ENCODE data around the gene DVL2.
"Not testable (repeated sequence)": the region's sequence is repeated elsewhere in the genome, so short reads cannot be mapped to it uniquely, and the experiment has no call there.

The DVL2 gene

GRCh38 chr17:7254511-7254910, 20.2 kb upstream of the DVL2 start:
- no peak for DNase-seq

GRCh38 chr17:7253082-7253481, 18.8 kb upstream of the DVL2 start:
- DNase-seq: no peak

- DNase-seq: peak; percentile 89 to 91
Observed at GRCh38 chr17:7252176-7253043, 18.1 kb upstream of the DVL2 start, which contains the start of gene ELP5. TSS of gene ELP5 (plus strand) at chr17:7252215. CDS start at chr17:7252551, 336 bp downstream.

- peak; percentile 97 to 99 for DNase-seq
Observed at GRCh38 chr17:7251661-7252175, 17.4 kb upstream of the DVL2 start, which contains the start of gene CTDNEP1. TSS of gene CTDNEP1 (minus strand) at chr17:7251734. CDS start at chr17:7251296, 438 bp downstream.

- DNase-seq: no peak
Observed at GRCh38 chr17:7250695-7251627, 16.6 kb upstream of the DVL2 start.

GRCh38 chr17:7249830-7250229, 15.5 kb upstream of the DVL2 start:
- DNase-seq: no peak

GRCh38 chr17:7249214-7249613, 14.9 kb upstream of the DVL2 start:
- no peak for DNase-seq

- DNase-seq: no peak
Observed at GRCh38 chr17:7248796-7249195, 14.5 kb upstream of the DVL2 start.

- DNase-seq: no peak
Observed at GRCh38 chr17:7246779-7247178, 12.5 kb upstream of the DVL2 start.

- DNase-seq: not testable (repeated sequence)
Observed at GRCh38 chr17:7243838-7244237, 9.5 kb upstream of the DVL2 start.

GRCh38 chr17:7243453-7243729, 9.1 kb upstream of the DVL2 start:
- no peak for DNase-seq

GRCh38 chr17:7242717-7243452, 8.6 kb upstream of the DVL2 start:
- peak; percentile 85 to 94 for DNase-seq

GRCh38 chr17:7241783-7242716, 7.7 kb upstream of the DVL2 start, which contains the start of gene GABARAP:
TSS of gene GABARAP (minus strand) at chr17:7242449. CDS start at chr17:7242330, 119 bp downstream.
- peak; percentile 88 to 89 for DNase-seq

GRCh38 chr17:7241090-7241733, 6.9 kb upstream of the DVL2 start:
- no peak for DNase-seq

GRCh38 chr17:7240375-7240774, 6.1 kb upstream of the DVL2 start:
- no peak for DNase-seq

GRCh38 chr17:7239091-7240027, 5.0 kb upstream of the DVL2 start, which contains the start of gene PHF23:
TSS of gene PHF23 (minus strand) at chr17:7239457. CDS start at chr17:7239279, 178 bp downstream.
- DNase-seq: peak; percentile 99

- peak in 1 of 2 donors; percentile 39 for DNase-seq
Observed at GRCh38 chr17:7238420-7239090, 4.2 kb upstream of the DVL2 start.

GRCh38 chr17:7237761-7238419, 3.6 kb upstream of the DVL2 start:
- peak in 1 of 2 donors; percentile 47 for DNase-seq

Measured in hippocampal formation (tissue), 2 donors.